RWPE1 (cell line): ENCODE measurements around the gene UGCG.
"Not testable (repeated sequence)": the region's sequence is repeated elsewhere in the genome, so short reads cannot be mapped to it uniquely, and the experiment has no call there.

Source experiments
- CTCF ChIA-PET: fragments of 350-600 bp; sonication (Branson Sonifier 250); formaldehyde crosslinking; extraction: SDS; loops from one replicate; lab custom pipeline; 2021; lab: Yijun Ruan, JAX
- POLR2A ChIA-PET: fragments of 400-600 bp; formaldehyde crosslinking; extraction: SDS; loops from one replicate; lab custom pipeline; 2020; ENCODE audit warnings: antibody characterized with exemption; ENCODE audit not compliant: low non-redundant PET; lab: Yijun Ruan, JAX
- DNase-seq: peaks from one replicate; pipeline ENCODE4 v3.0.0; 2012; ENCODE audit warnings: low spot score
- H3K27ac ChIP-seq: fragments of 450-650 bp; 2 replicates; pipeline ENCODE4 v1.5.1; 2017
- CTCF ChIP-seq: fragments of 450-650 bp; conservative IDR thresholded peaks from 2 replicates; pipeline ENCODE4 v1.5.1; 2017; ENCODE audit warnings: low read depth, mild to moderate bottlenecking

Gene UGCG

GRCh38 chr9:111949919-111950318 lies 53.3 kb downstream of the UGCG start:
- CTCF ChIA-PET, result interaction anchor here (0.6 kb wide), 1 partner anchor 234 kb away, joined by 3 read pairs; no protein-coding TSS in a partner anchor
- no peak overlapping the region for H3K27ac ChIP-seq
- no peak for TF ChIP-seq CTCF
- POLR2A ChIA-PET, result no interaction called here
- no peak for DNase-seq

- H3K27ac ChIP-seq, result no peak overlapping the region
- CTCF ChIA-PET, result interaction anchor here (0.6 kb wide), 1 partner anchor 9 kb away, joined by 3 read pairs; no protein-coding TSS in a partner anchor
- POLR2A ChIA-PET, result no interaction called here
Measured at GRCh38 chr9:111952559-111952958, 55.9 kb downstream of the UGCG start.

GRCh38 chr9:111953444-111953843 lies 56.8 kb downstream of the UGCG start:
- POLR2A ChIA-PET, result no interaction called here
- no peak for TF ChIP-seq CTCF
- CTCF ChIA-PET, result no interaction called here
- no peak overlapping the region for H3K27ac ChIP-seq
- DNase-seq, result no peak

More at GRCh38 chr9:111952559-111952958, 55.9 kb downstream of the UGCG start:
- TF ChIP-seq CTCF, result no peak
- DNase-seq, result peak; percentile 64

DNA sequence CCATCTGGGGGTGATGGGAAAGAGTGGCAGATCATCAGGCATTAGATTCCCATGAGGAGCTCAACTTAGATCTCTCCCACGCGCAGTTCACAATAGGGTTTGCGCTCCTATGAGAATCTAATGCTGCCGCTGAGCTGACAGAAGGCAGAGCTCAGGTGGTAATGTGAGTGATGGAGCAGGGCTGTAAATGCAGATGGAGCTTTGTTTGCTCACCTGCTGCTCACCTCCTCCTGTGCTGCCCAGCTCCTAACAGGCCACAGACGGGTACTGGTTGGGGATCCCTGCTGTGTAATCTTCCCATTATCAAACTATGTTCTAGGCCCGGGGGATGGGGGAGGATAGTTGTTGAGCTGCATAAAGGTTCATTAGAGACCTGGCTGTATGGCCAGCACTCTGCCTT lies 58.4 kb downstream of the UGCG start:
- DNase-seq, result no peak
- POLR2A ChIA-PET, result no interaction called here
- no peak for TF ChIP-seq CTCF
- no peak overlapping the region for H3K27ac ChIP-seq
- CTCF ChIA-PET, result interaction anchor here (0.6 to 0.9 kb wide), 2 partner anchors 15 to 28 kb away, joined by 3 to 5 read pairs; no protein-coding TSS in a partner anchor

DNA sequence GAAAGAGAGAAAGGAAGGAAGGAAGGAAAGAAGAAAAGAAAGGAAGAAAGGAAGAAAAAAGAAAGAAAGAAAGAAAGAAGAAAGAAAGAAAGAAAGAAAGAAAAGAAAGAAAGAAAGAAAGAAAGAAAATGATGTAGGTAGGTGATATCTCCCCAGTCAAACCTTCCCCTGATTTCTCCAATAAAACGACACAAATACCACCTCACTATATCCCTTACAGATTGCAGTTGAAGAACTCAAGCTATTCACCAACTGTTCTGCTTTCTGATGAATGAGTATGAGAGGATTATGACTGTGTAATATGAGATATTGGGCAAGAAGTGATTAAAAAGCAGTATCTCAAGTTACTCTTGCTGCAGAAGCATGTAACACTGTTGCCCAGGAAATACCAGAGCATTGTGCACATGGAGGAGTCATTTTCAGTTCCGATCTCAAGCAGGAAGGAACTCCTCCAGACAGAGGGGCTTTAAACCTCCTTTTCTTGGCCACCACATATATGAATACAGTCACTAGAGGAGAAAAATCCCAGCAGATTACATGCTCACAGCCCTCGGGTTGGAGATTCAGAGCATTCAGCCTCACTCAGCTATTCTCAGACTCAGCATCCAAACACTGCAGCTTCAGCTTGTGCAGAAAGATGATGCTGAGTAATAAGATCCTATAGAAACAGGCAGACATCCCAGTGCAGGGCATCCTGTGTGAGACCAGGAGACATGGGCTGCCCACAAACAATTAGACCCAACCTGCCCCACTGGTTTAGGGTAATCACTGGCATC lies 61.4 kb downstream of the UGCG start:
- peak; percentile 96 for DNase-seq
- POLR2A ChIA-PET, result interaction anchor here (0.7 kb wide), 1 partner anchor 377 kb away, joined by 5 read pairs; no protein-coding TSS in a partner anchor
- CTCF ChIA-PET, result no interaction called here
- peak overlapping the region; percentile 84 for H3K27ac ChIP-seq
- no peak for TF ChIP-seq CTCF

- ChIA-PET POLR2A (interaction anchor here (0.6 kb wide), 1 partner anchor 74 kb away, joined by 3 read pairs; no protein-coding TSS in a partner anchor), CTCF (interaction anchor here (0.5 to 0.8 kb wide), 4 partner anchors 63 to 336 kb away, joined by 3 to 5 read pairs (median 3); no protein-coding TSS in a partner anchor)
- H3K27ac ChIP-seq, result peak overlapping the region; percentile 71
- TF ChIP-seq CTCF, result no peak
- peak; percentile 94 for DNase-seq
Measured at GRCh38 chr9:111959468-111960359, 63.1 kb downstream of the UGCG start.

- POLR2A ChIA-PET, DNase-seq, H3K27ac ChIP-seq: not testable (repeated sequence)
- CTCF ChIA-PET, result interaction anchor here (0.8 kb wide), 1 partner anchor 114 kb away, joined by 5 read pairs; no protein-coding TSS in a partner anchor
Measured at GRCh38 chr9:111960485-111960884, 63.9 kb downstream of the UGCG start.
